Mammary epithelial cell (primary cell): ENCODE results near the gene SYT9.

Experiments
- EZH2 ChIP-seq: IDR thresholded peaks from 2 replicates; pipeline ENCODE4 v1.6.1; 2012; ENCODE audit warnings: low read length, inconsistent platforms, borderline replicate concordance
- TF ChIP-seq, protein P1 (sequence below), 2 donors: IDR thresholded peaks in 1 of 2; conservative IDR thresholded peaks in 1 of 2; 2 replicates each; pipeline ENCODE4 v1.5.1; 2011 to 2012; ENCODE audit warnings: inconsistent platforms in 2 of 2, low read length in 2 of 2, mild to moderate bottlenecking in 2 of 2, control low read depth in 1 of 2, low read depth in 1 of 2; ENCODE audit not compliant: insufficient read depth in 1 of 2; ENCODE audit errors: extremely low read depth in 1 of 2

DNA sequence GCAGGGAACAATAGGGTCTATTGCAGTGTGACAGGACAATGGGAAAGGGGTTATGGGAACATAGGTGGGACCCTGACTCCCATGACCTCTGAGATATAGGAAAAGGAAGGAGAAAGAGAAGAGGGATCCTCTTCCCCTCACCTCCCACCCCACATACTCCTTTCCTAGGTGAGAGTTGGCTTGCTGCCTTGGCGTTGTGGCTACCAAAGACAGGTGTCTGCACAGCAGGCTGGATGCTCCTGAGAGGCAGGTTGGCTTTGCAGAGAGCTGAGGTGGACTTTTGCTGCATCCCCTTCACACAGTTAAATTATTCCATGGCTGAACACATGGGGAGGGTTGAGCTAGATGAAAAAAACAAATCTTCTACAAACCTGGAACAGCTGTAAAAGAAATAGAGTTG is 80.7 kb downstream of the SYT9 start:
- TF ChIP-seq, protein P1, sequence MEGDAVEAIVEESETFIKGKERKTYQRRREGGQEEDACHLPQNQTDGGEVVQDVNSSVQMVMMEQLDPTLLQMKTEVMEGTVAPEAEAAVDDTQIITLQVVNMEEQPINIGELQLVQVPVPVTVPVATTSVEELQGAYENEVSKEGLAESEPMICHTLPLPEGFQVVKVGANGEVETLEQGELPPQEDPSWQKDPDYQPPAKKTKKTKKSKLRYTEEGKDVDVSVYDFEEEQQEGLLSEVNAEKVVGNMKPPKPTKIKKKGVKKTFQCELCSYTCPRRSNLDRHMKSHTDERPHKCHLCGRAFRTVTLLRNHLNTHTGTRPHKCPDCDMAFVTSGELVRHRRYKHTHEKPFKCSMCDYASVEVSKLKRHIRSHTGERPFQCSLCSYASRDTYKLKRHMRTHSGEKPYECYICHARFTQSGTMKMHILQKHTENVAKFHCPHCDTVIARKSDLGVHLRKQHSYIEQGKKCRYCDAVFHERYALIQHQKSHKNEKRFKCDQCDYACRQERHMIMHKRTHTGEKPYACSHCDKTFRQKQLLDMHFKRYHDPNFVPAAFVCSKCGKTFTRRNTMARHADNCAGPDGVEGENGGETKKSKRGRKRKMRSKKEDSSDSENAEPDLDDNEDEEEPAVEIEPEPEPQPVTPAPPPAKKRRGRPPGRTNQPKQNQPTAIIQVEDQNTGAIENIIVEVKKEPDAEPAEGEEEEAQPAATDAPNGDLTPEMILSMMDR (conservative IDR thresholded peaks at IDR 0.05 in 1 of 2, IDR thresholded peaks at IDR 0.05 in 1 of 2; ENCODE audit: extremely low read depth in 1 of 2, insufficient read depth in 1 of 2, low read depth in 1 of 2, low read length in 2 of 2), result no peak
- TF ChIP-seq EZH2, result no peak
